Liver (tissue), 9 donors: Measurements from ENCODE around the gene TUBGCP2. TPM values are rescaled to one million over a fixed set of nuclear protein-coding genes. Genes with fewer than 3 reads are reported as not detected.
A peak's percentile ranks its signal among the peaks of the same experiment; 100 is the strongest.

Experiments
- DNase-seq: peaks from one replicate; pipeline ENCODE4 v3.0.0-alpha.2; 2017; ENCODE audit warnings: low spot score
- H3K27ac ChIP-seq, 2 donors: one replicate each; pipeline ENCODE4 v1.7.0; 2013; ENCODE audit warnings: inconsistent platforms in 2 of 2, low read length in 2 of 2, control low read depth in 1 of 2, low read depth in 1 of 2, mild to moderate bottlenecking in 1 of 2
- H3K27me3 ChIP-seq, 4 donors: one replicate each; pipeline versions ENCODE4 v1.6.1 to v1.7.0; 2013; ENCODE audit warnings: low read length in 3 of 4, inconsistent platforms in 1 of 4, mild to moderate bottlenecking in 1 of 4, moderate library complexity in 1 of 4; ENCODE audit not compliant: control insufficient read depth in 4 of 4, insufficient read depth in 4 of 4
- H3K36me3 ChIP-seq, 4 donors: one replicate each; pipeline versions ENCODE4 v1.6.1 to v1.7.0; 2013; ENCODE audit warnings: low read length in 3 of 4, mild to moderate bottlenecking in 3 of 4, low read depth in 1 of 4, moderate library complexity in 1 of 4; ENCODE audit not compliant: control insufficient read depth in 4 of 4, insufficient read depth in 3 of 4
- H3K4me1 ChIP-seq, 4 donors: one replicate each; pipeline versions ENCODE4 v1.6.1 to v1.7.0; 2013; ENCODE audit warnings: low read length in 3 of 4, mild to moderate bottlenecking in 3 of 4, moderate library complexity in 1 of 4; ENCODE audit not compliant: control insufficient read depth in 4 of 4, insufficient read depth in 4 of 4
- H3K4me3 ChIP-seq, 3 donors: one replicate each; pipeline versions ENCODE4 v1.6.1 to v1.7.0; 2013; ENCODE audit warnings: low read length in 3 of 3, control low read depth in 1 of 3, low read depth in 1 of 3, mild to moderate bottlenecking in 1 of 3
- H3K9ac ChIP-seq, 2 donors: one replicate each; pipeline ENCODE4 v1.7.0; 2013; ENCODE audit warnings: low read length in 2 of 2, mild to moderate bottlenecking in 2 of 2, moderate library complexity in 2 of 2, control low read depth in 1 of 2, low read depth in 1 of 2
- H3K9me3 ChIP-seq, 4 donors: one replicate each; pipeline versions ENCODE4 v1.6.1 to v1.7.0; 2013; ENCODE audit warnings: low read length in 3 of 4; ENCODE audit not compliant: control insufficient read depth in 4 of 4
- EGR1 ChIP-seq, 2 donors: IDR thresholded peaks; 2 replicates each; pipeline ENCODE4 v1.6.1; 2016 to 2018; ENCODE audit warnings: antibody characterized with exemption in 2 of 2, low read depth in 2 of 2
- FOXA1 ChIP-seq: IDR thresholded peaks from 2 replicates; pipeline ENCODE4 v1.6.1; 2016; ENCODE audit warnings: antibody characterized with exemption
- FOXA2 ChIP-seq: IDR thresholded peaks from 2 replicates; pipeline ENCODE4 v1.6.1; 2016; ENCODE audit warnings: antibody characterized with exemption
- GABPA ChIP-seq, 2 donors: IDR thresholded peaks in 1 of 2; conservative IDR thresholded peaks in 1 of 2; 2 replicates each; pipeline ENCODE4 v1.6.1; 2016; ENCODE audit warnings: antibody characterized with exemption in 2 of 2, mild to moderate bottlenecking in 1 of 2, moderate library complexity in 1 of 2
- HNF4A ChIP-seq, 2 donors: conservative IDR thresholded peaks; 2 replicates each; pipeline ENCODE4 v1.6.1; 2016; ENCODE audit warnings: antibody characterized with exemption in 2 of 2, mild to moderate bottlenecking in 2 of 2
- HNF4G ChIP-seq: IDR thresholded peaks from 2 replicates; pipeline ENCODE4 v1.6.1; 2016; ENCODE audit warnings: antibody characterized with exemption
- JUND ChIP-seq, 2 donors: IDR thresholded peaks; 2 replicates each; pipeline ENCODE4 v1.6.1; 2016; ENCODE audit warnings: antibody characterized with exemption in 2 of 2
- NR2F2 ChIP-seq: IDR thresholded peaks from 2 replicates; pipeline ENCODE4 v1.6.1; 2016; ENCODE audit warnings: antibody characterized with exemption
- RAD21 ChIP-seq, 2 donors: IDR thresholded peaks; 2 replicates each; pipeline ENCODE4 v1.6.1; 2016; ENCODE audit warnings: antibody characterized with exemption in 2 of 2, mild to moderate bottlenecking in 2 of 2
- RXRA ChIP-seq, 2 donors: IDR thresholded peaks; 2 replicates each; pipeline ENCODE4 v1.6.1; 2017 to 2018; ENCODE audit warnings: antibody characterized with exemption in 2 of 2, mild to moderate bottlenecking in 1 of 2
- SP1 ChIP-seq: IDR thresholded peaks from 2 replicates; pipeline ENCODE4 v1.6.1; 2018; ENCODE audit warnings: antibody characterized with exemption, mild to moderate bottlenecking
- TAF1 ChIP-seq: conservative IDR thresholded peaks from 2 replicates; pipeline ENCODE4 v1.6.1; 2016; ENCODE audit warnings: antibody characterized with exemption, mild to moderate bottlenecking
- YY1 ChIP-seq: IDR thresholded peaks from 2 replicates; pipeline ENCODE4 v1.6.1; 2016; ENCODE audit warnings: antibody characterized with exemption, mild to moderate bottlenecking
- whole genome bisulfite sequencing: extraction: QIAGEN DNeasy Blood & Tissue Kit; methylation state at CpG from one replicate; pipeline ENCODE4 v1.1.7; 2013; 5-methylcytosine and 5-hydroxymethylcytosine counted together
- polyA plus RNA-seq, 2 donors: library from polyadenylated mRNA; stranded (reverse) in 1 of 2; unstranded in 1 of 2; fragments of 200-250 nt in 1 of 2; fragments of >200 nt in 1 of 2; fragmentation: Nextera tagmentation in 1 of 2; extraction: Ambion mirVana in 1 of 2; gene quantifications; one replicate each; pipeline versions ENCODE4 v1.2.1 to v1.2.3, GENCODE V29; 2013 to 2015
- total RNA-seq, 2 donors: library from RNA; depleted of rRNA; stranded (reverse); fragments of >200 nt; gene quantifications; one replicate each; pipeline ENCODE4 v1.2.3, GENCODE V29; 2014
- TF ChIP-seq, protein P1 (sequence below): IDR thresholded peaks from 2 replicates; pipeline ENCODE4 v1.6.1; 2016; ENCODE audit warnings: antibody characterized with exemption
- TF ChIP-seq, protein P2 (sequence below): IDR thresholded peaks from 2 replicates; pipeline ENCODE4 v1.6.1; 2016; ENCODE audit warnings: antibody characterized with exemption, mild to moderate bottlenecking
- TF ChIP-seq, protein P3 (sequence below): IDR thresholded peaks from 2 replicates; pipeline ENCODE4 v1.6.1; 2016; ENCODE audit warnings: antibody characterized with exemption
- TF ChIP-seq, protein P4 (sequence below): fragments of 150-350 bp; IDR thresholded peaks from 2 replicates; pipeline ENCODE4 v1.5.1; 2017; ENCODE audit warnings: improper control_type of control experiment, low read depth, low read length; ENCODE audit not compliant: missing input control
- TF ChIP-seq, protein P5 (sequence below): IDR thresholded peaks from 2 replicates; pipeline ENCODE4 v1.6.1; 2016; ENCODE audit warnings: antibody characterized with exemption
- donor health status: healthy.
- donor health status: healthy.
- donor health status: healthy.
- donor health status: healthy.
- donor health status: healthy.

Gene TUBGCP2
- total and polyA plus RNA-seq, 4 donors: 18.8 to 32.4 (median 27.6) TPM

DNA sequence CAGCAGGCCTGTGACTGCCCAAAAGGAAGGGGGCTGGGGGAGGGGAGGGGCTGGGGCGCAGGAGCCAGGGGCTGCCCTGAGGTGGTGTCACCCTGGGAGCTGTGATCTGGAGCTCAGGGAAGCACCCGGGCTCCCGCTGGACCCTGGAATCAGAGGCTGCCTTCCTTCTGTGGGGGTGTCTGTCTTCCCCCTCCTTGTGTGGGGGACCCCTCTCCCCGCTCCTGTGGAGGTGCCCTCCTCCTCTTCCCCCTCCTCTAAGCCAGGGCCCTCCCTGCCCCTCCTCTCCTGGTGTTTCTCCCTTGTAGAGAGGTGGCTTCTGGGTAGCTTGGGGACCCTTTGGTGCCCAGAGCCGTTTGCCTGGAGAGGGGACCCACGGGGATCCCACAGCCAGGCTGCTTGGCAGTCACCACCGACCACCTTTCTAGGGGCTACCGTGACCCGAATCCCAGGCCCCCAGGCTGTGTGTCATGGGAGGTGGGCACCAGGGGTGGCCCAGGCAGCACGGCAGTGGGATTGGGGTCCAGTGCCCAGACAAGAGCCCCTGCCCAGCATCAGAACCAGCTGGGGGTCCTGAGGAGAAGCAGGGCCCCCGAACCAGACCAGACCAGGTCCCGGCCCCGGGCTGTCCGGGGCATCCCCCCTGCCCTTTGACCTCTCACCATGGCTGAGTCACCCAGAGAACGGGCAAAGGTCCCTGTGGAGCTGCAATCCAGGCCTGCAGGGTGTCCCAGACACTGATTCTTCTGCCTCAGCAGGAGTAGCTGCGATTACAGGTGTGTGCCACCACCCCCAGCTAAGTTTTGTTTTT, 39.2 kb upstream of the TUBGCP2 start:
- TF ChIP-seq YY1: no peak
- TF ChIP-seq GABPA (IDR thresholded peaks at IDR 0.05 in 1 of 2, conservative IDR thresholded peaks at IDR 0.05 in 1 of 2): no peak
- TF ChIP-seq FOXA2: no peak
- TF ChIP-seq, protein P1, sequence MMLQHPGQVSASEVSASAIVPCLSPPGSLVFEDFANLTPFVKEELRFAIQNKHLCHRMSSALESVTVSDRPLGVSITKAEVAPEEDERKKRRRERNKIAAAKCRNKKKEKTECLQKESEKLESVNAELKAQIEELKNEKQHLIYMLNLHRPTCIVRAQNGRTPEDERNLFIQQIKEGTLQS: peak; percentile 96
- TF ChIP-seq, protein P2, sequence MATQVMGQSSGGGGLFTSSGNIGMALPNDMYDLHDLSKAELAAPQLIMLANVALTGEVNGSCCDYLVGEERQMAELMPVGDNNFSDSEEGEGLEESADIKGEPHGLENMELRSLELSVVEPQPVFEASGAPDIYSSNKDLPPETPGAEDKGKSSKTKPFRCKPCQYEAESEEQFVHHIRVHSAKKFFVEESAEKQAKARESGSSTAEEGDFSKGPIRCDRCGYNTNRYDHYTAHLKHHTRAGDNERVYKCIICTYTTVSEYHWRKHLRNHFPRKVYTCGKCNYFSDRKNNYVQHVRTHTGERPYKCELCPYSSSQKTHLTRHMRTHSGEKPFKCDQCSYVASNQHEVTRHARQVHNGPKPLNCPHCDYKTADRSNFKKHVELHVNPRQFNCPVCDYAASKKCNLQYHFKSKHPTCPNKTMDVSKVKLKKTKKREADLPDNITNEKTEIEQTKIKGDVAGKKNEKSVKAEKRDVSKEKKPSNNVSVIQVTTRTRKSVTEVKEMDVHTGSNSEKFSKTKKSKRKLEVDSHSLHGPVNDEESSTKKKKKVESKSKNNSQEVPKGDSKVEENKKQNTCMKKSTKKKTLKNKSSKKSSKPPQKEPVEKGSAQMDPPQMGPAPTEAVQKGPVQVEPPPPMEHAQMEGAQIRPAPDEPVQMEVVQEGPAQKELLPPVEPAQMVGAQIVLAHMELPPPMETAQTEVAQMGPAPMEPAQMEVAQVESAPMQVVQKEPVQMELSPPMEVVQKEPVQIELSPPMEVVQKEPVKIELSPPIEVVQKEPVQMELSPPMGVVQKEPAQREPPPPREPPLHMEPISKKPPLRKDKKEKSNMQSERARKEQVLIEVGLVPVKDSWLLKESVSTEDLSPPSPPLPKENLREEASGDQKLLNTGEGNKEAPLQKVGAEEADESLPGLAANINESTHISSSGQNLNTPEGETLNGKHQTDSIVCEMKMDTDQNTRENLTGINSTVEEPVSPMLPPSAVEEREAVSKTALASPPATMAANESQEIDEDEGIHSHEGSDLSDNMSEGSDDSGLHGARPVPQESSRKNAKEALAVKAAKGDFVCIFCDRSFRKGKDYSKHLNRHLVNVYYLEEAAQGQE: peak; percentile 32
- TF ChIP-seq EGR1 (IDR thresholded peaks at IDR 0.05; ENCODE audit: low read depth in 2 of 2): no peak
- TF ChIP-seq, protein P3, sequence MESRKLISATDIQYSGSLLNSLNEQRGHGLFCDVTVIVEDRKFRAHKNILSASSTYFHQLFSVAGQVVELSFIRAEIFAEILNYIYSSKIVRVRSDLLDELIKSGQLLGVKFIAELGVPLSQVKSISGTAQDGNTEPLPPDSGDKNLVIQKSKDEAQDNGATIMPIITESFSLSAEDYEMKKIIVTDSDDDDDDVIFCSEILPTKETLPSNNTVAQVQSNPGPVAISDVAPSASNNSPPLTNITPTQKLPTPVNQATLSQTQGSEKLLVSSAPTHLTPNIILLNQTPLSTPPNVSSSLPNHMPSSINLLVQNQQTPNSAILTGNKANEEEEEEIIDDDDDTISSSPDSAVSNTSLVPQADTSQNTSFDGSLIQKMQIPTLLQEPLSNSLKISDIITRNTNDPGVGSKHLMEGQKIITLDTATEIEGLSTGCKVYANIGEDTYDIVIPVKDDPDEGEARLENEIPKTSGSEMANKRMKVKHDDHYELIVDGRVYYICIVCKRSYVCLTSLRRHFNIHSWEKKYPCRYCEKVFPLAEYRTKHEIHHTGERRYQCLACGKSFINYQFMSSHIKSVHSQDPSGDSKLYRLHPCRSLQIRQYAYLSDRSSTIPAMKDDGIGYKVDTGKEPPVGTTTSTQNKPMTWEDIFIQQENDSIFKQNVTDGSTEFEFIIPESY: peak; percentile 46
- TF ChIP-seq, protein P4, sequence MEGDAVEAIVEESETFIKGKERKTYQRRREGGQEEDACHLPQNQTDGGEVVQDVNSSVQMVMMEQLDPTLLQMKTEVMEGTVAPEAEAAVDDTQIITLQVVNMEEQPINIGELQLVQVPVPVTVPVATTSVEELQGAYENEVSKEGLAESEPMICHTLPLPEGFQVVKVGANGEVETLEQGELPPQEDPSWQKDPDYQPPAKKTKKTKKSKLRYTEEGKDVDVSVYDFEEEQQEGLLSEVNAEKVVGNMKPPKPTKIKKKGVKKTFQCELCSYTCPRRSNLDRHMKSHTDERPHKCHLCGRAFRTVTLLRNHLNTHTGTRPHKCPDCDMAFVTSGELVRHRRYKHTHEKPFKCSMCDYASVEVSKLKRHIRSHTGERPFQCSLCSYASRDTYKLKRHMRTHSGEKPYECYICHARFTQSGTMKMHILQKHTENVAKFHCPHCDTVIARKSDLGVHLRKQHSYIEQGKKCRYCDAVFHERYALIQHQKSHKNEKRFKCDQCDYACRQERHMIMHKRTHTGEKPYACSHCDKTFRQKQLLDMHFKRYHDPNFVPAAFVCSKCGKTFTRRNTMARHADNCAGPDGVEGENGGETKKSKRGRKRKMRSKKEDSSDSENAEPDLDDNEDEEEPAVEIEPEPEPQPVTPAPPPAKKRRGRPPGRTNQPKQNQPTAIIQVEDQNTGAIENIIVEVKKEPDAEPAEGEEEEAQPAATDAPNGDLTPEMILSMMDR: peak; percentile 11
- TF ChIP-seq SP1: peak; percentile 79
- TF ChIP-seq TAF1: no peak
- TF ChIP-seq RAD21 (IDR thresholded peaks at IDR 0.05): peak; percentile 31 to 46
- TF ChIP-seq FOXA1: no peak
- peak; percentile 86 to 90 for TF ChIP-seq HNF4A (conservative IDR thresholded peaks at IDR 0.05)
- peak; percentile 93 to 95 for TF ChIP-seq JUND (IDR thresholded peaks at IDR 0.05)
- peak; percentile 56 for TF ChIP-seq HNF4G
- peak; percentile 83 for TF ChIP-seq NR2F2
- TF ChIP-seq RXRA (IDR thresholded peaks at IDR 0.05): peak; percentile 75 to 78
- TF ChIP-seq, protein P5, sequence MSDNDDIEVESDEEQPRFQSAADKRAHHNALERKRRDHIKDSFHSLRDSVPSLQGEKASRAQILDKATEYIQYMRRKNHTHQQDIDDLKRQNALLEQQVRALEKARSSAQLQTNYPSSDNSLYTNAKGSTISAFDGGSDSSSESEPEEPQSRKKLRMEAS: no peak
- H3K36me3 ChIP-seq: no peaks in the 10 kb centered on the region
- H3K27me3 ChIP-seq: no peaks in the 10 kb centered on the region
- 26% methylated on average over 16 of the region's 16 CpGs for WGBS
- no peaks in the 10 kb centered on the region for H3K9me3 ChIP-seq
- H3K9ac ChIP-seq: peak overlapping the region in 1 of 2 donors; percentile 12
- peak; percentile 58 for DNase-seq
- peaks cover 23 to 59% (median 47%) of the 10 kb centered on the region in 4 donors for H3K4me1 ChIP-seq
- H3K27ac ChIP-seq: peak overlapping the region; percentile 89 to 92
- H3K4me3 ChIP-seq: peak overlapping the region; percentile 20 to 62 (median 51)
